NCI-H1092 (cell line): ENCODE measurements around the gene FAM78B.

Source experiments
- DNase-seq: peaks from one replicate; lab custom pipeline; 2025; lab: John Stamatoyannopoulos, UW

The FAM78B gene

GRCh38 chr1:166166698-166167571 is at the start of gene FAM78B:
TSS of gene FAM78B (minus strand) at chr1:166167001. CDS start at chr1:166166248, 753 bp downstream.
- peak; percentile 49 for DNase-seq

- DNase-seq, result no peak
Measured at GRCh38 chr1:166202546-166202945, 35.7 kb upstream of the FAM78B start.

GRCh38 chr1:166200743-166201142 is 33.9 kb upstream of the FAM78B start:
- DNase-seq, result no peak

- no peak for DNase-seq
Measured at GRCh38 chr1:166197597-166197996, 30.8 kb upstream of the FAM78B start.

- DNase-seq, result no peak
Measured at GRCh38 chr1:166197141-166197540, 30.3 kb upstream of the FAM78B start.

- no peak for DNase-seq
Measured at GRCh38 chr1:166193057-166193698, 26.4 kb upstream of the FAM78B start.

- no peak for DNase-seq
Measured at GRCh38 chr1:166190400-166190799, 23.6 kb upstream of the FAM78B start.

- no peak for DNase-seq
Measured at GRCh38 chr1:166189126-166189525, 22.3 kb upstream of the FAM78B start.

- no peak for DNase-seq
Measured at GRCh38 chr1:166185526-166185925, 18.7 kb upstream of the FAM78B start.

- no peak for DNase-seq
Measured at GRCh38 chr1:166184897-166185296, 18.1 kb upstream of the FAM78B start.

- no peak for DNase-seq
Measured at GRCh38 chr1:166184012-166184411, 17.2 kb upstream of the FAM78B start.

GRCh38 chr1:166182281-166182680 is 15.5 kb upstream of the FAM78B start:
- DNase-seq, result no peak

GRCh38 chr1:166176416-166176815 is 9.6 kb upstream of the FAM78B start:
- DNase-seq, result no peak

GRCh38 chr1:166175032-166175431 is 8.2 kb upstream of the FAM78B start:
- no peak for DNase-seq

- no peak for DNase-seq
Measured at GRCh38 chr1:166174108-166174507, 7.3 kb upstream of the FAM78B start.

GRCh38 chr1:166172106-166172505 is 5.3 kb upstream of the FAM78B start:
- DNase-seq, result no peak

GRCh38 chr1:166170726-166171125 is 3.9 kb upstream of the FAM78B start:
- DNase-seq, result no peak

- no peak for DNase-seq
Measured at GRCh38 chr1:166170075-166170474, 3.3 kb upstream of the FAM78B start.

GRCh38 chr1:166169182-166169581 is 2.4 kb upstream of the FAM78B start:
- no peak for DNase-seq

GRCh38 chr1:166167572-166167925 is 748 bp upstream of the FAM78B start:
- DNase-seq, result no peak

- DNase-seq, result no peak
Measured at GRCh38 chr1:166166329-166166697, 488 bp downstream of the FAM78B start.

- DNase-seq, result no peak
Measured at GRCh38 chr1:166165661-166166328, 1.0 kb downstream of the FAM78B start.
